NCI-H2196 treated with DMSO at 0.1 percent for 48 hours (cell line): ENCODE results near the gene AEBP2.
"Not testable (repeated sequence)": the region's sequence is repeated elsewhere in the genome, so short reads cannot be mapped to it uniquely, and the experiment has no call there.

Source experiments
- DNase-seq: peaks from one replicate; lab custom pipeline; 2025; ENCODE audit not compliant: unreplicated experiment; lab: John Stamatoyannopoulos, UW

Gene AEBP2

DNA sequence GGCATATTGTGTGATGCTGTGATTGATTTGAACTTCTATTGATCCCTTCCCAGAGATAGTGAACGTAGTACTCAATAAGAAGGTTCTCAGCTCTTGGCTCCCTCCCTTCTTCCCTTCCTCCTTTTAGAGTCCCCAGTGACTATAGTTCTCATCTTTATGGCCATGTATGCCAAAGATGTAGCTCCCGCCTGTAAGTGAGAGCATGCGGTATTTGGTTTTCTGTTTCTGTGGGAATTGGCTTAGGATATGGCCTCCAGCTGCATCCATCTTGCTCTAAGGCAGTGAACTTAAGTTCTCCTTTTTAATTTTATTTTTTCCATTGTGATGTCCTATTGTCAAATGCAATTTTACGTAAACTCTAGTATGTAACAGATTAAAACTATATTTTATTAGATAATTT, 109.5 kb downstream of the AEBP2 start:
- no peak for DNase-seq

DNA sequence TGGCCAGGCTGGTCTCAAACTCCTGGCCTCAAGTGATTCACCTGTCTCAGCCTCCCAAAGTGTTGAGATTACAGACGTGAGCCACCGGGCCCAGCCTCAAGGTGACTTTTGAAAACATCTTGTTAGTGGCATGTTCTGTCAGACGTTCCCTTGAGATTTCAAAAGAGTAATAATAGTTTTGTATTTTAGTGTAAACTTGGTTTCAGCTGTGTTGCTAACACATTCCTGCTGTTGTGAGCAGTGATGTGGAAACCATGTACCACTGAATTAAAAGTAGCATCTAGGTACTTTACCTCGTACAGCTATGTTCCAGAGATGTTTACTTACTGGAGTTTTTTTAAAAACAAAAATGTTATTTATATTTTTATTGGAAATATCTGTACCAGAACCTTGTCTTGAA, 111.3 kb downstream of the AEBP2 start:
- no peak for DNase-seq

DNA sequence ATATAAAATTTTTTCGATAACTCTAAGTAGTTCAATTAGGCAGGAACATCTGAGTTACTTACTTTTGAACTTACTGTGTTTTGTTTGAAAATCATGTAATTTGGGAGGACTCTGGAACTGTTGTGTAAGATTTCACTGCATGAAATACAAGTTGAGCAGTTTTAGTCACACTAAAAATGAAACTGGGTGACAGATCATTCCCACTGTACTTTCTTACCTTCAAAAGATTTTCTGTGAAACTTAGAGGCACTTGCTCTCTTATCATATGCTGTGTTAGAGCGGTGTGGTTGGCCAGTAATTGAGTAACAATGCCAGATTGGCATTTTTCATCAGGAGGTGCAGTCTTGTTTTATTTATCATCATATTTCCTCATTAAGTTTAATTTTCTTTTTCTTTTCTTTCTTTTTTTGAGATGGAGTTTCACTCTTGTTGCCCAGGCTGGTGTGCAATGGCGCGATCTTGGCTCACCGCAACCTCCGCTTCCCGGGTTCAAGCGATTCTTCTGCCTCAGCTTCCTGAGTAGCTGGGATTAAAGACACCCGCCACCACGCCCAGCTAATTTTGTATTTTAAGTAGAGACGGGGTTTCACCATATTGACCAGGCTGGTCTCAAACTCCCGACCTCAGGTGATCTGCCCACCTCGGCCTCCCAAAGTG, 113.3 kb downstream of the AEBP2 start:
- DNase-seq = not testable (repeated sequence)

DNA sequence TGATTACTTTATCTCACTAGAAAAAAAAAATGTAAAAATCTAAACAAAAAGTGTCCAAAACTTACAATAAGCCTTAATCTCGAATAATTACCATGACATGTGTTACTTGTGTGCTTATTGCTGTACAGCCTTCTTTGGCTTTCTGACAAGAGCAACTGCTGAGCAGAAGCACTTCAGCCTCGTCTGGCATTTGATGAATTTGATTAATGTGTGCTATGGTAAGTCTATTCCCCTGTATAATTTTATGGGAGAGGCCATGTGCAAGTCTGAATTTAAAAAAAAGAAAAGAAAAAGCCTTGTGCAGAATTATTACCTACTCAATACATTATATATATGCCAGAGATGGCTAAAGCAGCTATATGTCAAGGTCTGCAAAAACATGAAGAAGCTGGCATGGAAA, 113.9 kb downstream of the AEBP2 start:
- no peak for DNase-seq

DNA sequence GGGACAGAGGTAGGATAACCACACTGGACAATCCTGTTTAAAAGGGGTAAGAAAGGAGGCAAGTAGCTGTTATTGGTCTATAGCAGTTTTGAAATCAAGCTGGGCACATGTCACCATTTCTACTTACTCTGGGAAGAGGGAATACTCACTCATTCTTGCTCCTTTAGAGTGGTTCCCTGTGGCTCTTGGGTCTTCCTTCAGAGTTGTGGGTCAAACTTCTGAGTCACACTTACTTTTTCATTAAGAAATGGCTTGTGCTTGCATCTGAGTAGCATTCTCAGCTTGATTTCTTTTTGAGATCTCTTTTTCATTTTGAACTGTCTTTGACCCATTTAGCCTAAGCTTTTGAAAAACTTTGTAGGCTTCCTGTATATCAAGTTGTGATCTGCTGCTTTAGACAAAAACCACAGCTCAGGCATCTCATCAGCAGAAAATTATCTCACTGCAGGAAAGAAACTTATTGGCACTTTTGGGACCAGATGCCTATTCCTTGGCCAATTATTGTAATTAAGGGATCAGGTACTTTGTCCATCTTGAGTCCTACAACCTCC, 122.2 kb downstream of the AEBP2 start:
- no peak for DNase-seq
